Neural progenitor cell (in vitro differentiated cells): ENCODE data around the gene TPPP2.

Experiments used
- EZH2 ChIP-seq: fragments of 200-600 bp; sonication (generic); IDR thresholded peaks from 2 replicates; pipeline ENCODE4 v1.6.1; 2017; ENCODE audit warnings: antibody characterized with exemption, mild to moderate bottlenecking, moderate library complexity
- TF ChIP-seq, protein P1 (sequence below): fragments of 200-600 bp; sonication (generic); IDR thresholded peaks from 2 replicates; pipeline ENCODE4 v1.5.1; 2017; ENCODE audit warnings: antibody characterized with exemption, mild to moderate bottlenecking

DNA sequence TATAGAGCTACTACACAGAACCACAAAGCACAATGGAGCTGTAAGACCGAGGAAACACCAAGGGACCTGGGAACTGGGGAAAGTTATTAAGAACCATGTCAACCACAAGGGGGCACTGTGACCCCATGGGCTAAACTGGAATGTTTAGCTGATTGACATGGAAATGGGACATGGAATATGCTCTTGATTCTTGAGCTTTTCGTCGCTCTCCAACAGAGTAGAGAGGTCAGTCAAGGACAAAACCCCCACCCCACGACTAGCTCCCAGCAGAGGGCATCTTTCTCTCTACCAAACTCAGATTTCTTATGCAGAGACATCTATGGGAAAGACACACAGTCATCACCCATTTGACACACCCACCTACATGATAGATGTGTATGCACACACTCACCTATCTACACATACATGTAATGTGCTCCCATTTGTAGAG is 15.2 kb upstream of the TPPP2 start:
- TF ChIP-seq, protein P1, sequence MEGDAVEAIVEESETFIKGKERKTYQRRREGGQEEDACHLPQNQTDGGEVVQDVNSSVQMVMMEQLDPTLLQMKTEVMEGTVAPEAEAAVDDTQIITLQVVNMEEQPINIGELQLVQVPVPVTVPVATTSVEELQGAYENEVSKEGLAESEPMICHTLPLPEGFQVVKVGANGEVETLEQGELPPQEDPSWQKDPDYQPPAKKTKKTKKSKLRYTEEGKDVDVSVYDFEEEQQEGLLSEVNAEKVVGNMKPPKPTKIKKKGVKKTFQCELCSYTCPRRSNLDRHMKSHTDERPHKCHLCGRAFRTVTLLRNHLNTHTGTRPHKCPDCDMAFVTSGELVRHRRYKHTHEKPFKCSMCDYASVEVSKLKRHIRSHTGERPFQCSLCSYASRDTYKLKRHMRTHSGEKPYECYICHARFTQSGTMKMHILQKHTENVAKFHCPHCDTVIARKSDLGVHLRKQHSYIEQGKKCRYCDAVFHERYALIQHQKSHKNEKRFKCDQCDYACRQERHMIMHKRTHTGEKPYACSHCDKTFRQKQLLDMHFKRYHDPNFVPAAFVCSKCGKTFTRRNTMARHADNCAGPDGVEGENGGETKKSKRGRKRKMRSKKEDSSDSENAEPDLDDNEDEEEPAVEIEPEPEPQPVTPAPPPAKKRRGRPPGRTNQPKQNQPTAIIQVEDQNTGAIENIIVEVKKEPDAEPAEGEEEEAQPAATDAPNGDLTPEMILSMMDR: peak; percentile 92
- no peak for TF ChIP-seq EZH2
